Esophagus squamous epithelium (tissue), 5 donors: ENCODE data around the gene CACHD1. TPM values are rescaled to one million over a fixed set of nuclear protein-coding genes. Genes with fewer than 3 reads are reported as not detected.

Experiments
- DNase-seq: peaks from one replicate; lab custom pipeline; 2025; lab: John Stamatoyannopoulos, UW
- H3K27ac ChIP-seq, 4 donors: fragments of 200-600 bp; sonication (generic); one replicate each; pipeline ENCODE4 v1.5.1; 2016 to 2019; ENCODE audit warnings: mild to moderate bottlenecking in 1 of 4
- H3K27me3 ChIP-seq, 4 donors: fragments of 200-600 bp; sonication (generic); 1 replicate in 3 of 4; 2 replicates in 1 of 4; pipeline versions ENCODE4 v1.5.1 to v1.6.0; 2017 to 2021; ENCODE audit warnings: antibody characterized with exemption in 1 of 4
- H3K36me3 ChIP-seq, 3 donors: fragments of 200-600 bp; sonication (generic); one replicate each; pipeline ENCODE4 v1.5.1; 2016 to 2019
- H3K4me1 ChIP-seq, 3 donors: fragments of 200-600 bp; sonication (generic); one replicate each; pipeline ENCODE4 v1.5.1; 2017 to 2019
- H3K4me3 ChIP-seq, 4 donors: fragments of 200-600 bp; sonication (generic); 1 replicate in 3 of 4; 2 replicates in 1 of 4; pipeline ENCODE4 v1.5.1; 2016 to 2019; ENCODE audit warnings: mild to moderate bottlenecking in 2 of 4, moderate library complexity in 1 of 4
- H3K9me3 ChIP-seq, 3 donors: fragments of 200-600 bp; sonication (generic); one replicate each; pipeline ENCODE4 v1.5.1; 2016 to 2019
- POLR2A ChIP-seq, 4 donors: fragments of 450-650 bp; IDR thresholded peaks; one replicate each; pipeline ENCODE4 v1.6.1; 2017; ENCODE audit warnings: antibody characterized with exemption in 4 of 4, mild to moderate bottlenecking in 4 of 4, moderate library complexity in 3 of 4
- WGBS, 2 donors: methylation state at CpG; one replicate each; pipeline ENCODE4 v1.1.5; 2018; 5-methylcytosine and 5-hydroxymethylcytosine counted together
- intact Hi-C: fragments of 100-400 bp; cut with DNase I; formaldehyde crosslinking; loops from one replicate; pipeline ENCODE4 v1.15.0; 2022
- total RNA-seq, 4 donors: library from RNA; depleted of rRNA; stranded (reverse); fragments of >200 nt; gene quantifications; one replicate each; pipeline ENCODE4 v1.1.0, GENCODE V29; 2016
- TF ChIP-seq, protein P1 (sequence below), 6 experiments: fragments of 450-650 bp in 4 of 6; fragments of 200-600 bp in 2 of 6; sonication (generic) in 2 of 6; IDR thresholded peaks; one replicate each; pipeline ENCODE4 v1.5.1; 2016 to 2019; ENCODE audit warnings: antibody characterized with exemption in 6 of 6, mild to moderate bottlenecking in 4 of 6, moderate library complexity in 4 of 6
- donor health status: DM: yes; HTN: yes; CAD: no.

Gene CACHD1
- total RNA-seq, 4 donors from 2014 or later, result 1.9 to 14.5 (median 4.1) TPM

DNA sequence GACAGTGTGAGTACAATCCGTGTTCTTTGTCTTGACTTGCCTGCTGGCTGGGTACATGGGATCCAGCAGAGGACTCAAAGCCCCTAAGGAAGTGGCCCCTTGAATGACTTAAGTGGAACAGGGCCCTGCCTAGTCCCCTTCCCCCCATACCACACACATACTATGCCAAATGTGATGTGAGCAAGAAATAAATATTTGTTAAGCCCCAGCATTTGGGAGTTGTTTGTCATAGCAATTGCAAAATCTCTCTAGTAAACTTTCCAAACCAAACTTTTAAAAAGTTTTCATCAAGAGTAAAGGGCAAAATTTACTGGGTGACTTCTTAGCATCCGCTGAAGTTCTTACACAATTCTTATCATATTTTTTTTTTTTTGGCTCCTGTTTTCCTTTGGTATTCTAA is 32.5 kb upstream of the CACHD1 start:
- Histone ChIP-seq H3K27ac (no peak overlapping the region), H3K36me3 (no peaks in the 10 kb centered on the region), H3K4me3 (no peak overlapping the region), H3K9me3 (no peaks in the 10 kb centered on the region), H3K27me3 (peaks cover 0 to 2% (median 0%) of the 10 kb centered on the region in 4 donors), H3K4me1 (no peaks in the 10 kb centered on the region)
- intact Hi-C loops, result no loop called here
- WGBS, 2 donors, result 61 to 89% methylated on average over 2 of the region's 2 CpGs
- no peak for TF ChIP-seq POLR2A (IDR thresholded peaks at IDR 0.05)
- TF ChIP-seq, protein P1, sequence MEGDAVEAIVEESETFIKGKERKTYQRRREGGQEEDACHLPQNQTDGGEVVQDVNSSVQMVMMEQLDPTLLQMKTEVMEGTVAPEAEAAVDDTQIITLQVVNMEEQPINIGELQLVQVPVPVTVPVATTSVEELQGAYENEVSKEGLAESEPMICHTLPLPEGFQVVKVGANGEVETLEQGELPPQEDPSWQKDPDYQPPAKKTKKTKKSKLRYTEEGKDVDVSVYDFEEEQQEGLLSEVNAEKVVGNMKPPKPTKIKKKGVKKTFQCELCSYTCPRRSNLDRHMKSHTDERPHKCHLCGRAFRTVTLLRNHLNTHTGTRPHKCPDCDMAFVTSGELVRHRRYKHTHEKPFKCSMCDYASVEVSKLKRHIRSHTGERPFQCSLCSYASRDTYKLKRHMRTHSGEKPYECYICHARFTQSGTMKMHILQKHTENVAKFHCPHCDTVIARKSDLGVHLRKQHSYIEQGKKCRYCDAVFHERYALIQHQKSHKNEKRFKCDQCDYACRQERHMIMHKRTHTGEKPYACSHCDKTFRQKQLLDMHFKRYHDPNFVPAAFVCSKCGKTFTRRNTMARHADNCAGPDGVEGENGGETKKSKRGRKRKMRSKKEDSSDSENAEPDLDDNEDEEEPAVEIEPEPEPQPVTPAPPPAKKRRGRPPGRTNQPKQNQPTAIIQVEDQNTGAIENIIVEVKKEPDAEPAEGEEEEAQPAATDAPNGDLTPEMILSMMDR (IDR thresholded peaks at IDR 0.05), result no peak
- DNase-seq, result no peak

DNA sequence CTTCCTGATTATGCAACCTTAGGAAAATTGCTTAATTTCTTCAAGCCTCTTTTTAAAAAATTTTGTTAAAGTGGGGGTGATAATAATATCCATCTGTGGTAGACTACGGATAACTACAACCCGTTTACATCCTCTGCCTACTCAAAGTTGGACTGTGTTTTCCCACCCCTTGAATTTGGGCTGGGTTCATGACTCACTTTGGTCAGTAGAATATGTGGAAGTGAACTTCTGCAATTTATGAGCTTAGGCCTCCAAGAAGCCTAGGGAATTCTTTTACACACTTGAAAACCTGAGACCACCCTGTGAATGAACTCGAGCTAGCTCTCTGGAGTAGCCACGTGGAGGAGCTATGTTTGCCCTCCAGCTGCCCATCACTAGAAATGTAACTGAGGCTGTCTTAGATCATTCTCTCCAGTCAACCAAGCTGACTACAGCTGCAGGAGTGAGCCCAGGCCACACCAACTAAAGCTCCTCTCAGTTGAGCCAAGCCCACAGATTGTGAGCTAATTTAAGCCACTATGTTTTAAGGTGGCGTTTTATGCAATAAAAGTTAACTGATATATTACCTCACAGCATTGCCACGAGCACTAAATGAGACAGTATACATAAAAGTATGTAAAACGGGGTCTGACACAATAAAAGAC is 29.6 kb upstream of the CACHD1 start:
- TF ChIP-seq, protein P1 (IDR thresholded peaks at IDR 0.05), result no peak
- no peak for TF ChIP-seq POLR2A (IDR thresholded peaks at IDR 0.05)
- Histone ChIP-seq H3K27me3 (peaks cover 0 to 3% (median 0%) of the 10 kb centered on the region in 4 donors), H3K36me3 (no peaks in the 10 kb centered on the region), H3K9me3 (no peaks in the 10 kb centered on the region), H3K4me3 (no peak overlapping the region), H3K27ac (no peak overlapping the region), H3K4me1 (no peaks in the 10 kb centered on the region)
- intact Hi-C loops, result no loop called here
- DNase-seq, result no peak
- 70 to 74% methylated on average over 5 to 7 of the region's 7 CpGs for WGBS, 2 donors

DNA sequence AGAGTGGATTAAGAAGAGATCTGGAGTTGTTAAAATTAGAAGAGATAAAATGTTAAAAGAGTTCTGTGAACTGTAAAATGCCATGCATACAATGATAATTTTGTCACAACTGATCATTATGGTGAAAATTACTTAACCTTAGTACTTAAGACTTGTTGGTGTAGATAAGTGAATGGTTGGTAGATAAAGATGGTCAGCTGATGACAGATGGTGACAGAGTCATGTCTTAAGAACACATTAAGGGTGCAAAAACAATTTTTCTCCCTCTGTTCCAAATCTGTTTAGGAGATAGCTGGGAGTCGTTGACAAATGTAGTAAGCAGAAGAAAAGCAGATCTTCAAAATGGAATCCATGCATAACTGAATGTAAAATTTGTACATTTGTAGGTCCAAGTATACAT is 18.5 kb upstream of the CACHD1 start:
- 72 to 93% methylated on average over 1 of the region's 1 CpG for WGBS, 2 donors
- no peak overlapping the region for H3K27ac ChIP-seq
- intact Hi-C loops, result no loop called here
- no peaks in the 10 kb centered on the region for H3K36me3 ChIP-seq
- DNase-seq, result no peak
- no peaks in the 10 kb centered on the region for H3K4me1 ChIP-seq
- H3K27me3 ChIP-seq, result peaks cover 0 to 3% (median 0%) of the 10 kb centered on the region in 4 donors
- TF ChIP-seq POLR2A (IDR thresholded peaks at IDR 0.05), result no peak
- TF ChIP-seq, protein P1 (IDR thresholded peaks at IDR 0.05), result no peak
- no peak overlapping the region for H3K4me3 ChIP-seq
- no peaks in the 10 kb centered on the region for H3K9me3 ChIP-seq

DNA sequence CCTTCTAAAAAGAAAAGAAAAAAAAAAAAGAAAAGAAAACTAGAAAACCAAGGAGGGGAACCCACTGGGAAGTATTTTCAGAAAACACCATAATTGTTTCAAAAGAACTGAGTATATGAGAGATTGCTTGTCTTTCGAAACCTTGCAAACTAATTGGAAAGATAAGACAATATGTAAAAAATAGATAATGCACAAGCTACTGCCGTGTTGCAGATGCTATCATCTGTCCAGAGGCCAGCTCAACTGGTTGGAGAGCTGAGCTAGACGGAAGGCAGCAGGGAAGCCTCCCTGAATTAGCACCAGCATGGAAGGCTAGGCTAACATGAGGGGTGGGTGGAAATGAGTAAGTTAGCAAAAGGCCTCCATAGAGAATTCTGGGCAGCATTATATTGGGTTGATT is 16.2 kb upstream of the CACHD1 start:
- TF ChIP-seq POLR2A (IDR thresholded peaks at IDR 0.05), result no peak
- TF ChIP-seq, protein P1 (IDR thresholded peaks at IDR 0.05), result no peak
- no peak for DNase-seq
- H3K27me3 ChIP-seq, result peaks cover 0 to 3% (median 0%) of the 10 kb centered on the region in 4 donors
- no peaks in the 10 kb centered on the region for H3K36me3 ChIP-seq
- WGBS, 2 donors, result 76 to 85% methylated on average over 3 of the region's 3 CpGs
- intact Hi-C loops, result no loop called here
- H3K9me3 ChIP-seq, result no peaks in the 10 kb centered on the region
- H3K27ac ChIP-seq, result no peak overlapping the region
- no peaks in the 10 kb centered on the region for H3K4me1 ChIP-seq
- no peak overlapping the region for H3K4me3 ChIP-seq

DNA sequence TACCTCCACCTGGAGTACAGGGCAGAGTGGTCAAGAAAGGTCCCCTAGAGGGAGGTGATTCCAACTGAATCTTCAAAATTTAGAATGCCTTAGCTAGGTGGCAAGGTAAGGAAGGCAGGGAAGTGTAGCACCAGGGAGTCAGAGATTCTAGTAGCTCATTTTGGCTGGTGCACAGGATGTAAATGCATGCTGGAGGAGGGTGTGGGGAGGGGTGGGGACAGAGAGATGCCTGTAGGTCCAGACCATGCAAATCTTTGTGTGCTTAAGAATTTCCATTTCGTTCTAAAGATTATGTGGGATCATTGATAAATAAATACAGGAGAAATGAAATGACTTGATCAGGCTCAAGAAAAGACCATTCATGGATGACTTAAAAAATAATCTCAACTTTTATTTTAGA is 11.0 kb upstream of the CACHD1 start:
- no peak for DNase-seq
- 35 to 65% methylated on average over 1 of the region's 1 CpG for WGBS, 2 donors

More for the DNA sequence above, 11.0 kb upstream of the CACHD1 start:
- H3K4me3 ChIP-seq, result no peak overlapping the region
- H3K4me1 ChIP-seq, result no peaks in the 10 kb centered on the region
- no peak overlapping the region for H3K27ac ChIP-seq
- TF ChIP-seq, protein P1 (IDR thresholded peaks at IDR 0.05), result no peak
- no peak for TF ChIP-seq POLR2A (IDR thresholded peaks at IDR 0.05)
- intact Hi-C loops, result no loop called here
- H3K9me3 ChIP-seq, result no peaks in the 10 kb centered on the region
- H3K27me3 ChIP-seq, result no peaks in the 10 kb centered on the region
- H3K36me3 ChIP-seq, result no peaks in the 10 kb centered on the region
